ENCODE measurements around the gene STUM.

DNA sequence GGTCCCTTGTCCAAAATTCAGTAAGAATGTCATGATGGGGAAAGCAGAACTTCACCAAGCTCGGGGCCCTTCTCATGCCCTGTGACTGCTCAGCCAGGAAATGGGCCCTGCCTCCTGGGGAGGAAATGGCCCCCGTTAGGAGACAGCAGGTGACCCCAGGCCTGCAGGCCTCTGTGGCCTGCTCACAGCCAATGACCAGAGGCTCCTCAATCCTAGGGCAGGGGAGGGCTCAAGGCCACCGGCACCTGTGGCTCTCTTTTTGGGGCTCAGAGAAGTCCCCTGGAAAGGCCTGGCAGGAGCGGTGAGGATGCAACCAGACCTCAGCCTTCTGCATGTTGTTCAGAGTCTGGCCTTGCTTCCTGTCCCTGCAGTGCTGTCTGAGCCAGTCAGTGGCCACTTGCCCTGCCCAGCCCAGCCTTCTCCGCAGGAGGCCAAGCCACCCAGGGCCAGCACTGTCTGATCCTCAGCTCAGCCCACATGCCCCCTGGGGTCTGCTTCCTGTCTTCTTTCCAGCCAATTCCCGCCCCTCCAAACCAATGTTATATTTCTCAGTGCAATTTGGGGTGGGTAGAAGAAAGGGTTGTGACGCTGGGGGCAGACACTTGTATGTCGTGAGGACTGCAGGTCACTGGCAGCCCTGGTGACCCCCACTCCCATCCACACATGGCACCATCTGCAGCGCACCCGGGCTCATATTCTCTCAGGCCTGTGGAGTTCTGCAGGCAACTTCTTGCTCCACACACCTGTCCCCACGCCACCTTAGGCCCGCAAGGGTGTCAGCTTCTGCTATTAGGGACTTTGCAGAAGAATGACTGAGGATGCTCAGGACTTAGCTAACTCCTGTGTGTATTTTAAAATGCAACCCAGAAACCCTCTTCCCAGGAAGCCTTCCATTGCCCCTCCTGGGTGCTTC lies 106.9 kb downstream of the STUM start:
- TF ChIP-seq, protein P1, sequence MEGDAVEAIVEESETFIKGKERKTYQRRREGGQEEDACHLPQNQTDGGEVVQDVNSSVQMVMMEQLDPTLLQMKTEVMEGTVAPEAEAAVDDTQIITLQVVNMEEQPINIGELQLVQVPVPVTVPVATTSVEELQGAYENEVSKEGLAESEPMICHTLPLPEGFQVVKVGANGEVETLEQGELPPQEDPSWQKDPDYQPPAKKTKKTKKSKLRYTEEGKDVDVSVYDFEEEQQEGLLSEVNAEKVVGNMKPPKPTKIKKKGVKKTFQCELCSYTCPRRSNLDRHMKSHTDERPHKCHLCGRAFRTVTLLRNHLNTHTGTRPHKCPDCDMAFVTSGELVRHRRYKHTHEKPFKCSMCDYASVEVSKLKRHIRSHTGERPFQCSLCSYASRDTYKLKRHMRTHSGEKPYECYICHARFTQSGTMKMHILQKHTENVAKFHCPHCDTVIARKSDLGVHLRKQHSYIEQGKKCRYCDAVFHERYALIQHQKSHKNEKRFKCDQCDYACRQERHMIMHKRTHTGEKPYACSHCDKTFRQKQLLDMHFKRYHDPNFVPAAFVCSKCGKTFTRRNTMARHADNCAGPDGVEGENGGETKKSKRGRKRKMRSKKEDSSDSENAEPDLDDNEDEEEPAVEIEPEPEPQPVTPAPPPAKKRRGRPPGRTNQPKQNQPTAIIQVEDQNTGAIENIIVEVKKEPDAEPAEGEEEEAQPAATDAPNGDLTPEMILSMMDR (IDR thresholded peaks at IDR 0.05; ENCODE audit: borderline replicate concordance, extremely low read depth, low read length, poor library complexity, severe bottlenecking), result no peak
- TF ChIP-seq EZH2 (IDR thresholded peaks at IDR 0.05; ENCODE audit: borderline replicate concordance, low read depth, low read length, severe bottlenecking), result no peak

All from DND-41 (cell line).